ENCODE measurements around the gene CMIP.

DNA sequence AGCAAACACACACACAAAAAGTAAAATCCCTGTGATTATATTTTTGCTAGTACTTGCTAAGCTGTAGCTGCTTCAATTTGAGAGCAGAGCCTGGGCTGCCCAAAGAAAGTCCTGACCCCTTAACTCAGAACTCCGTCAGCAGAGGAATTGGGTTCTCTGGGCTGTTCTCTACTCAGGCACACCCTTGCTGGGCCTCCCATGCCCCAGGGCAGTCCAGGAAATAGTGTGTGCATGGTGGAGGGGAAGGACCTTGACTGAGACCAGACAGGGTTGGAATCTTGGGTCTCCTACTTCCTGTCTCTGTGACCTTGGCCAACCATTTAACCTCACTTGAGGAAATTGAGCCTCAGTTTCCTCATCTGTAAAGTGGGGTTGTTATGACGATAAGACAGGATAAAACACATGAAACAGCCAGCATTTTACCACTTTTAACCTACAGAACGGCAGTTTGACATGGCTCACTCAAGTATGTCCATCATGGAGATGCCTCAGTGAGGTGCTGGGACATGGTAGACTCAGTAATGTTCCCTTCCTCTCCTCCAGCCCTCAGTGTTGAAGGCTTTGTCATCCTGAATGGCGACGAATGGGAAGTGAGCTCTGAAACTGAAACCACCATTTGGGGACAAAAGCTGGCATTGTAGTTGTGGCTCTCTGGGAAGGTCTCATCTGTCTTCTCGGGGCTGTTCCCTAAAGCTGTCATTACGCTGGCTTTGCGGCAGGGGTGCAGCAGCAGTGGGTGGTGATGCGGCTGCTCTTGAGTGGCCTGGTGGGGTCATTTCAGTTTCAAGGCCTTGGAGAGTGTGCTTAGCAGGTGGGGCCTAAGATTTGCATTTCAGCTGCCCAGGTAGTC, 74.9 kb downstream of the CMIP start:
- TF ChIP-seq POLR2A (IDR thresholded peaks at IDR 0.05) (no peak), CTCF (IDR thresholded peaks at IDR 0.05) (no peak)

Data from Peyer's patch (tissue), 4 donors.